Transverse colon (tissue), 4 donors: Measurements from ENCODE around the gene C12orf60.

Experiments used
- EP300 ChIP-seq: sonication (generic); formaldehyde crosslinking; IDR thresholded peaks from one replicate; pipeline ENCODE4 v1.6.1; 2017; ENCODE audit warnings: antibody characterized with exemption, low read depth
- POLR2A ChIP-seq: fragments of 450-650 bp; IDR thresholded peaks from one replicate; pipeline ENCODE4 v1.6.1; 2016; ENCODE audit warnings: antibody characterized with exemption, mild to moderate bottlenecking, moderate library complexity
- POLR2AphosphoS5 ChIP-seq, 3 donors: sonication (generic); formaldehyde crosslinking; IDR thresholded peaks; one replicate each; pipeline ENCODE4 v1.6.1; 2016; ENCODE audit warnings: antibody characterized with exemption in 3 of 3
- TF ChIP-seq, protein P1 (sequence below), 5 experiments: fragments of 200-600 bp in 3 of 5; fragments of 450-650 bp in 2 of 5; sonication (generic) in 3 of 5; IDR thresholded peaks; 1 replicate in 2 of 5; 2 replicates in 3 of 5; pipeline ENCODE4 v1.5.1; 2016 to 2017; ENCODE audit warnings: antibody characterized with exemption in 5 of 5, inconsistent platforms in 3 of 5, mild to moderate bottlenecking in 2 of 5, moderate library complexity in 1 of 5

GRCh38 chr12:14836336-14837210 is 33.1 kb downstream of the C12orf60 start:
- TF ChIP-seq POLR2A (no peak), EP300 (no peak), POLR2AphosphoS5 (IDR thresholded peaks at IDR 0.05) (no peak)
- TF ChIP-seq, protein P1, sequence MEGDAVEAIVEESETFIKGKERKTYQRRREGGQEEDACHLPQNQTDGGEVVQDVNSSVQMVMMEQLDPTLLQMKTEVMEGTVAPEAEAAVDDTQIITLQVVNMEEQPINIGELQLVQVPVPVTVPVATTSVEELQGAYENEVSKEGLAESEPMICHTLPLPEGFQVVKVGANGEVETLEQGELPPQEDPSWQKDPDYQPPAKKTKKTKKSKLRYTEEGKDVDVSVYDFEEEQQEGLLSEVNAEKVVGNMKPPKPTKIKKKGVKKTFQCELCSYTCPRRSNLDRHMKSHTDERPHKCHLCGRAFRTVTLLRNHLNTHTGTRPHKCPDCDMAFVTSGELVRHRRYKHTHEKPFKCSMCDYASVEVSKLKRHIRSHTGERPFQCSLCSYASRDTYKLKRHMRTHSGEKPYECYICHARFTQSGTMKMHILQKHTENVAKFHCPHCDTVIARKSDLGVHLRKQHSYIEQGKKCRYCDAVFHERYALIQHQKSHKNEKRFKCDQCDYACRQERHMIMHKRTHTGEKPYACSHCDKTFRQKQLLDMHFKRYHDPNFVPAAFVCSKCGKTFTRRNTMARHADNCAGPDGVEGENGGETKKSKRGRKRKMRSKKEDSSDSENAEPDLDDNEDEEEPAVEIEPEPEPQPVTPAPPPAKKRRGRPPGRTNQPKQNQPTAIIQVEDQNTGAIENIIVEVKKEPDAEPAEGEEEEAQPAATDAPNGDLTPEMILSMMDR (IDR thresholded peaks at IDR 0.05): no peak
